SK-N-SH treated with all-trans-retinoic acid at 6 μM for 48 hours (cell line): ENCODE results near the gene PDE6B.

Experiments used
- ATAC-seq: fragments of 200-7000 bp; cut with Tn5 transposase; 3 replicates; pipeline ENCODE4 v1.9.1; 2020; ENCODE audit warnings: mild to moderate bottlenecking, moderate library complexity
- ARNTL ChIP-seq: fragments of 450-650 bp; formaldehyde crosslinking; IDR thresholded peaks from 2 replicates; pipeline ENCODE4 v1.5.0; 2020; ENCODE audit warnings: low read depth, mild to moderate bottlenecking, moderate library complexity, borderline replicate concordance
- BACH2 ChIP-seq: fragments of 250-450 bp; sonication (Bioruptor Pico); IDR thresholded peaks from 2 replicates; pipeline ENCODE4 v1.9.0; 2021; ENCODE audit warnings: mild to moderate bottlenecking, borderline replicate concordance
- CREB5 ChIP-seq: fragments of 250-450 bp; sonication (Bioruptor Pico); IDR thresholded peaks from 2 replicates; pipeline ENCODE4 v1.5.1; 2020; ENCODE audit warnings: low read depth, mild to moderate bottlenecking, moderate library complexity
- CSDC2 ChIP-seq: fragments of 250-450 bp; sonication (Bioruptor Pico); IDR thresholded peaks from 2 replicates; pipeline ENCODE4 v1.5.0; 2020; ENCODE audit warnings: mild to moderate bottlenecking, moderate library complexity
- ESRRG ChIP-seq: fragments of 250-450 bp; sonication (Bioruptor Pico); IDR thresholded peaks from 2 replicates; pipeline ENCODE4 v1.6.1; 2021; ENCODE audit warnings: mild to moderate bottlenecking
- ISL1 ChIP-seq: fragments of 250-450 bp; sonication (Bioruptor Pico); IDR thresholded peaks from 2 replicates; pipeline ENCODE4 v2.1.2; 2022; ENCODE audit warnings: mild to moderate bottlenecking, moderate library complexity
- OSR1 ChIP-seq: fragments of 250-450 bp; sonication (Bioruptor Pico); IDR thresholded peaks from 2 replicates; pipeline ENCODE4 v1.8.0; 2022; ENCODE audit warnings: moderate library complexity, mild to moderate bottlenecking, inconsistent platforms
- RARB ChIP-seq: fragments of 250-450 bp; sonication (Bioruptor Pico); IDR thresholded peaks from 2 replicates; pipeline ENCODE4 v1.8.0; 2021; ENCODE audit warnings: mild to moderate bottlenecking, moderate library complexity
- SNAI2 ChIP-seq: fragments of 250-450 bp; sonication (Bioruptor Pico); IDR thresholded peaks from 2 replicates; pipeline ENCODE4 v1.5.0; 2020; ENCODE audit warnings: mild to moderate bottlenecking, moderate library complexity
- TCF4 ChIP-seq: fragments of 250-450 bp; sonication (Bioruptor Pico); IDR thresholded peaks from 2 replicates; pipeline ENCODE4 v1.8.0; 2021; ENCODE audit warnings: mild to moderate bottlenecking, moderate library complexity, borderline replicate concordance
- TOX ChIP-seq: fragments of 250-450 bp; sonication (Bioruptor Pico); IDR thresholded peaks from 2 replicates; pipeline ENCODE4 v1.8.0; 2021; ENCODE audit warnings: mild to moderate bottlenecking, moderate library complexity, borderline replicate concordance
- TSHZ2 ChIP-seq: fragments of 250-450 bp; sonication (Bioruptor Pico); IDR thresholded peaks from 2 replicates; pipeline ENCODE4 v1.5.0; 2020; ENCODE audit warnings: mild to moderate bottlenecking, moderate library complexity
- ZC3H10 ChIP-seq: fragments of 250-450 bp; sonication (Bioruptor Pico); IDR thresholded peaks from 2 replicates; pipeline ENCODE4 v1.5.1; 2021; ENCODE audit warnings: mild to moderate bottlenecking, moderate library complexity
- ZFP3 ChIP-seq: fragments of 250-450 bp; sonication (Bioruptor Pico); IDR thresholded peaks from 2 replicates; pipeline ENCODE4 v1.5.0; 2020; ENCODE audit warnings: mild to moderate bottlenecking, moderate library complexity
- ZFP30 ChIP-seq: fragments of 450-650 bp; formaldehyde crosslinking; IDR thresholded peaks from 2 replicates; pipeline ENCODE4 v1.5.0; 2022; ENCODE audit warnings: mild to moderate bottlenecking, moderate library complexity
- ZNF565 ChIP-seq: fragments of 450-650 bp; formaldehyde crosslinking; conservative IDR thresholded peaks from 2 replicates; pipeline ENCODE4 v1.5.0; 2020; ENCODE audit warnings: low read depth, mild to moderate bottlenecking, moderate library complexity
- ZNF70 ChIP-seq: fragments of 450-650 bp; formaldehyde crosslinking; IDR thresholded peaks from 2 replicates; pipeline ENCODE4 v1.5.0; 2020; ENCODE audit warnings: mild to moderate bottlenecking, moderate library complexity
- ZNF8 ChIP-seq: fragments of 450-650 bp; formaldehyde crosslinking; IDR thresholded peaks from 2 replicates; pipeline ENCODE4 v1.5.0; 2020; ENCODE audit warnings: mild to moderate bottlenecking, moderate library complexity
- TF ChIP-seq, protein P1 (sequence below): fragments of 250-450 bp; sonication (Bioruptor Pico); IDR thresholded peaks from 2 replicates; pipeline ENCODE4 v1.8.0; 2020; ENCODE audit warnings: mild to moderate bottlenecking, moderate library complexity, borderline replicate concordance
- TF ChIP-seq, protein P2 (sequence below): fragments of 250-450 bp; sonication (Bioruptor Pico); IDR thresholded peaks from 2 replicates; pipeline ENCODE4 v1.5.1; 2021; ENCODE audit warnings: mild to moderate bottlenecking, moderate library complexity
- TF ChIP-seq, protein P3 (sequence below): fragments of 250-450 bp; sonication (Bioruptor Pico); IDR thresholded peaks from 2 replicates; pipeline ENCODE4 v1.8.0; 2021; ENCODE audit warnings: low read depth, mild to moderate bottlenecking, moderate library complexity, borderline replicate concordance

Gene PDE6B

GRCh38 chr4:658681-659667 lies 33.6 kb downstream of the PDE6B start:
- ATAC-seq, result no peak
- TF ChIP-seq ZNF565 (no peak), TCF4 (no peak), ISL1 (CRISPR knock-in tag) (no peak), CREB5 (CRISPR knock-in tag) (no peak), BACH2 (CRISPR knock-in tag) (no peak), ZNF8 (CRISPR knock-in tag) (no peak), SNAI2 (CRISPR knock-in tag) (no peak), ZFP30 (no peak), CSDC2 (no peak), ZC3H10 (CRISPR knock-in tag) (no peak), TOX (CRISPR knock-in tag) (no peak), TSHZ2 (CRISPR knock-in tag) (no peak), ZFP3 (CRISPR knock-in tag) (no peak), ESRRG (CRISPR knock-in tag) (no peak), RARB (CRISPR knock-in tag) (no peak), ARNTL (CRISPR knock-in tag) (no peak), OSR1 (no peak)
- TF ChIP-seq, protein P1, sequence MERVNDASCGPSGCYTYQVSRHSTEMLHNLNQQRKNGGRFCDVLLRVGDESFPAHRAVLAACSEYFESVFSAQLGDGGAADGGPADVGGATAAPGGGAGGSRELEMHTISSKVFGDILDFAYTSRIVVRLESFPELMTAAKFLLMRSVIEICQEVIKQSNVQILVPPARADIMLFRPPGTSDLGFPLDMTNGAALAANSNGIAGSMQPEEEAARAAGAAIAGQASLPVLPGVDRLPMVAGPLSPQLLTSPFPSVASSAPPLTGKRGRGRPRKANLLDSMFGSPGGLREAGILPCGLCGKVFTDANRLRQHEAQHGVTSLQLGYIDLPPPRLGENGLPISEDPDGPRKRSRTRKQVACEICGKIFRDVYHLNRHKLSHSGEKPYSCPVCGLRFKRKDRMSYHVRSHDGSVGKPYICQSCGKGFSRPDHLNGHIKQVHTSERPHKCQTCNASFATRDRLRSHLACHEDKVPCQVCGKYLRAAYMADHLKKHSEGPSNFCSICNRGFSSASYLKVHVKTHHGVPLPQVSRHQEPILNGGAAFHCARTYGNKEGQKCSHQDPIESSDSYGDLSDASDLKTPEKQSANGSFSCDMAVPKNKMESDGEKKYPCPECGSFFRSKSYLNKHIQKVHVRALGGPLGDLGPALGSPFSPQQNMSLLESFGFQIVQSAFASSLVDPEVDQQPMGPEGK (CRISPR knock-in tag), result no peak
- TF ChIP-seq, protein P2, sequence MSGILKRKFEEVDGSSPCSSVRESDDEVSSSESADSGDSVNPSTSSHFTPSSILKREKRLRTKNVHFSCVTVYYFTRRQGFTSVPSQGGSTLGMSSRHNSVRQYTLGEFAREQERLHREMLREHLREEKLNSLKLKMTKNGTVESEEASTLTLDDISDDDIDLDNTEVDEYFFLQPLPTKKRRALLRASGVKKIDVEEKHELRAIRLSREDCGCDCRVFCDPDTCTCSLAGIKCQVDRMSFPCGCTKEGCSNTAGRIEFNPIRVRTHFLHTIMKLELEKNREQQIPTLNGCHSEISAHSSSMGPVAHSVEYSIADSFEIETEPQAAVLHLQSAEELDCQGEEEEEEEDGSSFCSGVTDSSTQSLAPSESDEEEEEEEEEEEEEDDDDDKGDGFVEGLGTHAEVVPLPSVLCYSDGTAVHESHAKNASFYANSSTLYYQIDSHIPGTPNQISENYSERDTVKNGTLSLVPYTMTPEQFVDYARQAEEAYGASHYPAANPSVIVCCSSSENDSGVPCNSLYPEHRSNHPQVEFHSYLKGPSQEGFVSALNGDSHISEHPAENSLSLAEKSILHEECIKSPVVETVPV, result no peak
- TF ChIP-seq, protein P3, sequence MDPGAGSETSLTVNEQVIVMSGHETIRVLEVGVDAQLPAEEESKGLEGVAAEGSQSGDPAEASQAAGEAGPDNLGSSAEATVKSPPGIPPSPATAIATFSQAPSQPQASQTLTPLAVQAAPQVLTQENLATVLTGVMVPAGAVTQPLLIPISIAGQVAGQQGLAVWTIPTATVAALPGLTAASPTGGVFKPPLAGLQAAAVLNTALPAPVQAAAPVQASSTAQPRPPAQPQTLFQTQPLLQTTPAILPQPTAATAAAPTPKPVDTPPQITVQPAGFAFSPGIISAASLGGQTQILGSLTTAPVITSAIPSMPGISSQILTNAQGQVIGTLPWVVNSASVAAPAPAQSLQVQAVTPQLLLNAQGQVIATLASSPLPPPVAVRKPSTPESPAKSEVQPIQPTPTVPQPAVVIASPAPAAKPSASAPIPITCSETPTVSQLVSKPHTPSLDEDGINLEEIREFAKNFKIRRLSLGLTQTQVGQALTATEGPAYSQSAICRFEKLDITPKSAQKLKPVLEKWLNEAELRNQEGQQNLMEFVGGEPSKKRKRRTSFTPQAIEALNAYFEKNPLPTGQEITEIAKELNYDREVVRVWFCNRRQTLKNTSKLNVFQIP (CRISPR knock-in tag), result no peak

DNA sequence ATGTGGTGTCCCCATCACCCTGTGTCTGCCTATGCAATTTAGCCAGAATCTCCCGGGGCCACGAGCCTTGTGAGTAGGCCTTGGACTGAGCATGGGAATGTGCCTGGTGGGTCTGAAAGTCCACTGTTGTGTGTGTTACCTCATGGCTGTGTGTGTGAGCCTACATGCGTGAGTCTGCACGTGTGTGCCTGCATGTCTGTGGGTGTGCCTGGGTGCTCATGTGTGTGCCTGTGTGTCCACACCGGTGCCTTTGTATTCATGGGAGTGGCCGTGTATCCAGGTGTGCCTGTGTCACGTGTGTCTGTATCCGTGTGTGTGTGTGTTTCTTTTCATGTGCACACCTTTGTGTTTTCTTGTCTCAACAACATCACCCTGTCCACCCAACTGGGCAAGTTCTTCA lies 34.5 kb downstream of the PDE6B start:
- no peak for ATAC-seq
- TF ChIP-seq BACH2 (CRISPR knock-in tag), result no peak
- no peak for TF ChIP-seq TOX (CRISPR knock-in tag)
- no peak for TF ChIP-seq ESRRG (CRISPR knock-in tag)
- TF ChIP-seq, protein P2, result no peak
- TF ChIP-seq, protein P1 (CRISPR knock-in tag), result no peak
- TF ChIP-seq SNAI2 (CRISPR knock-in tag), result no peak
- TF ChIP-seq TSHZ2 (CRISPR knock-in tag), result no peak
- no peak for TF ChIP-seq ZNF70
- TF ChIP-seq ZFP30, result no peak
- TF ChIP-seq TCF4, result no peak
- TF ChIP-seq ZFP3 (CRISPR knock-in tag), result no peak
